HepG2 (cell line): ENCODE measurements around the gene KIAA0825. TPM values are rescaled to one million over a fixed set of nuclear protein-coding genes. Genes with fewer than 3 reads are reported as not detected.

Experiments used
- ATAC-seq: fragments of 200-7000 bp; cut with Tn5 transposase; 3 replicates; pipeline ENCODE4 v1.9.1; 2020; ENCODE audit warnings: mild to moderate bottlenecking, moderate library complexity
- BruUV-seq: library from RNA; stranded (reverse); fragments of 400-500 nt; replicated peaks from 2 replicates; lab custom pipeline; 2021; lab: Mats Ljungman, UMichigan
- CTCF ChIA-PET: fragments of 300-600 bp; formaldehyde crosslinking; extraction: SDS; loops from one replicate; lab custom pipeline; 2021; ENCODE audit warnings: low total read pairs, inconsistent platforms, low intra/inter-chr PET ratio; lab: Yijun Ruan, JAX
- POLR2A ChIA-PET: fragments of 350-600 bp; sonication (Branson Sonifier 250); formaldehyde crosslinking; loops from one replicate; lab custom pipeline; 2020; ENCODE audit warnings: antibody characterized with exemption, inconsistent platforms; lab: Yijun Ruan, JAX
- DNase-seq: peaks from one replicate; pipeline ENCODE4 v3.0.0-alpha.2; 2015; ENCODE audit warnings: low spot score
- FAIRE-seq: peaks from 3 replicates; lab custom pipeline; 2011; peaks lifted over from hg19 to GRCh38; lab: Jason Lieb, UNC
- H2AFZ ChIP-seq: one replicate; pipeline ENCODE4 v1.6.1; 2011; ENCODE audit warnings: low read length, inconsistent platforms
- H3K27ac ChIP-seq: fragments of 300-600 bp; 3 replicates; pipeline ENCODE4 v1.8.0; 2011; ENCODE audit warnings: mixed run types, mild to moderate bottlenecking, mixed read lengths, low read length, inconsistent platforms; ENCODE audit not compliant: insufficient read depth; ENCODE audit errors: extremely low read length
- H3K27me3 ChIP-seq, 2 experiments: fragments of 200-600 bp in 1 of 2; 2 replicates in 1 of 2; 3 replicates in 1 of 2; pipeline versions ENCODE4 v1.6.0 to v1.8.0; 2011; ENCODE audit warnings: low read length in 2 of 2, mild to moderate bottlenecking in 2 of 2, moderate library complexity in 2 of 2, inconsistent platforms in 1 of 2; ENCODE audit not compliant: insufficient read depth in 2 of 2, control insufficient read depth in 1 of 2
- H3K36me3 ChIP-seq, 2 experiments: fragments of 200-600 bp in 1 of 2; replicated peaks in 1 of 2; 2 replicates in 1 of 2; 3 replicates in 1 of 2; pipeline versions ENCODE4 v1.5.1 to v1.8.0; 2011; ENCODE audit warnings: low read length in 2 of 2, inconsistent platforms in 1 of 2; ENCODE audit not compliant: insufficient read depth in 2 of 2, control insufficient read depth in 1 of 2
- H3K4me1 ChIP-seq: 2 replicates; pipeline ENCODE4 v1.5.1; 2012; ENCODE audit warnings: low read length, inconsistent platforms; ENCODE audit not compliant: insufficient read depth
- H3K4me2 ChIP-seq: 2 replicates; pipeline ENCODE4 v1.6.0; 2011; ENCODE audit warnings: low read depth, low read length, inconsistent platforms
- H3K4me3 ChIP-seq, 3 experiments: fragments of 200-600 bp in 1 of 3; sonication (generic), shearing (Covaris generic) in 1 of 3; replicated peaks in 1 of 3; 2 replicates each; pipeline ENCODE4 v1.5.1; 2011 to 2016; ENCODE audit warnings: low read length in 3 of 3, inconsistent platforms in 2 of 3, low read depth in 2 of 3, mild to moderate bottlenecking in 2 of 3, control low read depth in 1 of 3, mixed read lengths in 1 of 3; ENCODE audit not compliant: insufficient read depth in 1 of 3
- H3K79me2 ChIP-seq: one replicate; pipeline ENCODE4 v1.6.1; 2011; ENCODE audit warnings: low read length, inconsistent platforms; ENCODE audit not compliant: insufficient read depth
- H3K9ac ChIP-seq: 2 replicates; pipeline ENCODE4 v1.6.0; 2011; ENCODE audit warnings: mild to moderate bottlenecking, low read depth, low read length, inconsistent platforms; ENCODE audit not compliant: insufficient read depth
- H3K9me3 ChIP-seq: 2 replicates; pipeline ENCODE4 v1.5.1; 2012; ENCODE audit warnings: mild to moderate bottlenecking, low read length
- H4K20me1 ChIP-seq: 2 replicates; pipeline ENCODE4 v1.6.0; 2011; ENCODE audit warnings: inconsistent platforms, mild to moderate bottlenecking, low read length, moderate library complexity; ENCODE audit not compliant: insufficient read depth
- RAD51 ChIP-seq: fragments of 450-650 bp; IDR thresholded peaks from 2 replicates; pipeline ENCODE4 v1.6.1; 2016; ENCODE audit warnings: borderline replicate concordance
- RFXAP ChIP-seq: sonication (generic); formaldehyde crosslinking; IDR thresholded peaks from 2 replicates; pipeline ENCODE4 v1.4.0; 2020; ENCODE audit warnings: missing genetic modification reagents, borderline replicate concordance
- SIX4 ChIP-seq: sonication (generic); formaldehyde crosslinking; IDR thresholded peaks from 2 replicates; pipeline ENCODE4 v1.4.0; 2020; ENCODE audit warnings: missing genetic modification reagents
- USF2 ChIP-seq, 2 experiments: sonication (generic) in 1 of 2; formaldehyde crosslinking in 1 of 2; IDR thresholded peaks; 2 replicates each; pipeline versions ENCODE4 v1.5.1 to v1.6.1; 2011 to 2020; ENCODE audit warnings: borderline replicate concordance in 1 of 2, low read depth in 1 of 2, low read length in 1 of 2, mild to moderate bottlenecking in 1 of 2, missing genetic modification reagents in 1 of 2, moderate library complexity in 1 of 2
- ZBTB4 ChIP-seq: sonication (generic); formaldehyde crosslinking; IDR thresholded peaks from 2 replicates; pipeline ENCODE4 v1.4.0; 2020; ENCODE audit warnings: missing genetic modification reagents, mild to moderate bottlenecking, borderline replicate concordance
- ZNF34 ChIP-seq: sonication (generic); formaldehyde crosslinking; IDR thresholded peaks from 2 replicates; pipeline ENCODE4 v1.4.0; 2020; ENCODE audit warnings: mild to moderate bottlenecking, missing genetic modification reagents, borderline replicate concordance
- ZNF567 ChIP-seq: sonication (generic); formaldehyde crosslinking; IDR thresholded peaks from 2 replicates; pipeline ENCODE4 v1.8.1; 2023; ENCODE audit warnings: mild to moderate bottlenecking, missing genetic modification reagents, borderline replicate concordance
- ZNF766 ChIP-seq: sonication (generic); formaldehyde crosslinking; IDR thresholded peaks from 2 replicates; pipeline ENCODE4 v1.5.0; 2020; ENCODE audit warnings: missing genetic modification reagents, borderline replicate concordance
- WGBS: methylation state at CpG from one replicate; pipeline ENCODE4 v1.1.6; 2017; ENCODE audit warnings: low lambda C conversion rate; 5-methylcytosine and 5-hydroxymethylcytosine counted together
- in situ Hi-C: cut with HindIII; loops from 2 replicates; pipeline ENCODE4 v1.10.0; 2017; ENCODE audit warnings: low pct_unique_long_range_greater_than_20kb; ENCODE audit not compliant: extremely low pct_ligation_motif_present
- intact Hi-C: fragments of 100-400 bp; cut with micrococcal nuclease; formaldehyde crosslinking; loops from one replicate; pipeline ENCODE4 v1.10.0; 2022; ENCODE audit not compliant: unreplicated experiment
- polyA plus RNA-seq, 8 experiments: library from polyadenylated mRNA; depleted of rRNA in 3 of 8; stranded (reverse) in 7 of 8; unstranded in 1 of 8; fragments of >200 nt; fragmentation: Illumina TruSeq in 4 of 8; extraction: Trizol in 4 of 8; gene quantifications; 2 replicates each; pipeline versions ENCODE4 v1.2.1 to v1.2.3, GENCODE V29; 2011 to 2016; ENCODE audit warnings: low read depth in 4 of 8, missing spikeins in 1 of 8, mixed read lengths in 1 of 8; ENCODE audit not compliant: insufficient read depth in 1 of 8
- total RNA-seq, 5 experiments: library from RNA; depleted of rRNA; stranded (reverse); fragments of >200 nt; fragmentation: Illumina TruSeq; extraction: Trizol; gene quantifications; 2 replicates each; pipeline ENCODE4 v1.2.3, GENCODE V29; 2016; ENCODE audit warnings: low read depth in 1 of 5
- TF ChIP-seq, protein P1 (sequence below): sonication (generic); formaldehyde crosslinking; IDR thresholded peaks from 2 replicates; pipeline ENCODE4 v1.5.0; 2020; ENCODE audit warnings: mild to moderate bottlenecking, missing genetic modification reagents, borderline replicate concordance

Gene KIAA0825
- total and polyA plus RNA-seq, 2 of the 13 experiments (the other 11 are each of a cell fraction or from before 2014, with no cell fraction given), result 0.05 to 0.51 TPM

GRCh38 chr5:94274707-94275106, 343.7 kb downstream of the KIAA0825 start:
- no peak for FAIRE-seq
- WGBS, result 5% methylated on average over 4 of the region's 4 CpGs

GRCh38 chr5:94268226-94268625, 350.2 kb downstream of the KIAA0825 start:
- Histone ChIP-seq H3K79me2 (no peaks in the 10 kb centered on the region), H3K27me3 (no peaks in the 10 kb centered on the region), H3K9ac (no peak overlapping the region), H3K4me2 (no peak overlapping the region), H3K27ac (no peak overlapping the region), H3K36me3 (no peaks in the 10 kb centered on the region), H3K9me3 (no peaks in the 10 kb centered on the region), H4K20me1 (no peaks in the 10 kb centered on the region), H3K4me3 (no peak overlapping the region), H2AFZ (no peak overlapping the region), H3K4me1 (no peaks in the 10 kb centered on the region)
- FAIRE-seq (no peak), ATAC-seq (no peak), DNase-seq (no peak)
- in situ Hi-C loops, result no loop called here
- no TSS peak for BruUV-seq
- ChIA-PET CTCF (no interaction called here), POLR2A (no interaction called here)
- WGBS, result 0% methylated on average over 3 of the region's 3 CpGs
- intact Hi-C loops, result no loop called here
- no peak for TF ChIP-seq ZBTB4 (CRISPR knock-in tag)
- no peak for TF ChIP-seq ZNF34 (CRISPR knock-in tag)
- TF ChIP-seq SIX4 (CRISPR knock-in tag), result no peak
- TF ChIP-seq, protein P1, sequence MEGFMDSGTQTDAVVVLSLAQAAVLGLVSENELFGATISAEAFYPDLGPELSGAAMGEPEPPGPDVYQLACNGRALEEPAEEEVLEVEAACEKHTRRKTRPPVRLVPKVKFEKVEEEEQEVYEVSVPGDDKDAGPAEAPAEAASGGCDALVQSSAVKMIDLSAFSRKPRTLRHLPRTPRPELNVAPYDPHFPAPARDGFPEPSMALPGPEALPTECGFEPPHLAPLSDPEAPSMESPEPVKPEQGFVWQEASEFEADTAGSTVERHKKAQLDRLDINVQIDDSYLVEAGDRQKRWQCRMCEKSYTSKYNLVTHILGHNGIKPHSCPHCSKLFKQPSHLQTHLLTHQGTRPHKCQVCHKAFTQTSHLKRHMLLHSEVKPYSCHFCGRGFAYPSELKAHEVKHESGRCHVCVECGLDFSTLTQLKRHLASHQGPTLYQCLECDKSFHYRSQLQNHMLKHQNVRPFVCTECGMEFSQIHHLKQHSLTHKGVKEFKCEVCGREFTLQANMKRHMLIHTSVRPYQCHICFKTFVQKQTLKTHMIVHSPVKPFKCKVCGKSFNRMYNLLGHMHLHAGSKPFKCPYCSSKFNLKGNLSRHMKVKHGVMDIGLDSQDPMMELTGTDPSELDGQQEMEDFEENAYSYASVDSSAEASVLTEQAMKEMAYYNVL, result no peak
- no peak for TF ChIP-seq RFXAP (CRISPR knock-in tag)
- TF ChIP-seq ZNF766, result no peak

More at GRCh38 chr5:94274707-94275106, 343.7 kb downstream of the KIAA0825 start:
- H3K4me2 ChIP-seq, result no peak overlapping the region
- in situ Hi-C loops, result no loop called here
- no peaks in the 10 kb centered on the region for H3K27me3 ChIP-seq
- ChIA-PET POLR2A (no interaction called here), CTCF (no interaction called here)
- H3K9ac ChIP-seq, result no peak overlapping the region
- no peaks in the 10 kb centered on the region for H3K79me2 ChIP-seq
- no peaks in the 10 kb centered on the region for H3K36me3 ChIP-seq
- H4K20me1 ChIP-seq, result no peaks in the 10 kb centered on the region
- no peak overlapping the region for H2AFZ ChIP-seq
- TF ChIP-seq RAD51 (peak; percentile 87), USF2 (IDR thresholded peaks at IDR 0.05; ENCODE audit: low read depth, low read length) (peak; percentile 65; the same call in 1 of the 2 replicates), USF2 (CRISPR knock-in tag; IDR thresholded peaks at IDR 0.05; ENCODE audit: borderline replicate concordance) (no peak), ZNF567 (no peak)
- H3K4me1 ChIP-seq, result no peaks in the 10 kb centered on the region
- ATAC-seq, result no peak
- H3K9me3 ChIP-seq, result no peaks in the 10 kb centered on the region
- no TSS peak for BruUV-seq
- DNase-seq, result no peak
- H3K27ac ChIP-seq, result no peak overlapping the region
- intact Hi-C loops, result no loop called here
- no peak overlapping the region for H3K4me3 ChIP-seq
